GM13977 (cell line): Measurements from ENCODE around the gene SLC16A14.
A peak's percentile ranks its signal among the peaks of the same experiment; 100 is the strongest.

ENCODE experiments used
- DNase-seq: peaks from one replicate; pipeline ENCODE4 v3.0.0; 2012; ENCODE audit warnings: low spot score
- CTCF ChIP-seq: IDR thresholded peaks from 2 replicates; pipeline ENCODE4 v1.5.1; 2012; ENCODE audit warnings: mild to moderate bottlenecking, control low read depth; ENCODE audit not compliant: insufficient read depth; ENCODE audit errors: extremely low read depth, missing control alignments
- in situ Hi-C: fragments of 300-500 bp; cut with MboI; formaldehyde crosslinking; loops from one replicate; pipeline ENCODE4 v1.12.0; 2022; ENCODE audit warnings: low sequenced_read_pairs, low pct_unique_long_range_greater_than_20kb, mixed read lengths, inconsistent platforms; ENCODE audit not compliant: unreplicated experiment

Gene SLC16A14

GRCh38 chr2:230077851-230078547 is 9.3 kb upstream of the SLC16A14 start:
- no peak for TF ChIP-seq CTCF
- in situ Hi-C loops = no loop called here
- no peak for DNase-seq

GRCh38 chr2:230076819-230077218 is 8.1 kb upstream of the SLC16A14 start:
- in situ Hi-C loops = no loop called here
- DNase-seq = no peak
- TF ChIP-seq CTCF = no peak

- no peak for TF ChIP-seq CTCF
- no peak for DNase-seq
- in situ Hi-C loops = no loop called here
Observed at GRCh38 chr2:230075988-230076631, 7.4 kb upstream of the SLC16A14 start.

- in situ Hi-C loops = no loop called here
- no peak for DNase-seq
- no peak for TF ChIP-seq CTCF
Observed at GRCh38 chr2:230071421-230071820, 2.7 kb upstream of the SLC16A14 start.

GRCh38 chr2:230069402-230069801 is 678 bp upstream of the SLC16A14 start:
- in situ Hi-C loops = no loop called here
- no peak for TF ChIP-seq CTCF
- no peak for DNase-seq

- DNase-seq = peak; percentile 65
- in situ Hi-C loops = no loop called here
- peak; percentile 27 for TF ChIP-seq CTCF
Observed at GRCh38 chr2:230068016-230068650, 591 bp downstream of the SLC16A14 start.
